Immature natural killer cell (primary cell): ENCODE data around the gene ZNF211. TPM values are rescaled to one million over a fixed set of nuclear protein-coding genes. Genes with fewer than 3 reads are reported as not detected.

ENCODE experiments used
- DNase-seq, 3 donors: peaks; one replicate each; pipeline ENCODE4 v3.0.0; 2022; ENCODE audit warnings: mixed read lengths in 1 of 3
- H3K27ac Mint-ChIP-seq, 6 donors: one replicate each; pipeline ENCODE4 v1.8.0; 2020; ENCODE audit warnings: mixed read lengths in 6 of 6, mild to moderate bottlenecking in 5 of 6, inconsistent platforms in 4 of 6, moderate library complexity in 3 of 6
- H3K27me3 Mint-ChIP-seq, 3 donors: one replicate each; pipeline ENCODE4 v1.8.0; 2020 to 2021; ENCODE audit warnings: low read depth in 3 of 3, mild to moderate bottlenecking in 3 of 3, mixed read lengths in 3 of 3, moderate library complexity in 3 of 3, inconsistent platforms in 1 of 3
- H3K36me3 Mint-ChIP-seq, 3 donors: one replicate each; pipeline ENCODE4 v1.8.0; 2020; ENCODE audit warnings: mixed read lengths in 3 of 3, inconsistent platforms in 2 of 3, mild to moderate bottlenecking in 2 of 3
- H3K4me1 Mint-ChIP-seq, 2 donors: one replicate each; pipeline ENCODE4 v1.8.0; 2020; ENCODE audit warnings: inconsistent platforms in 2 of 2, mild to moderate bottlenecking in 2 of 2, mixed read lengths in 2 of 2, moderate library complexity in 1 of 2
- H3K4me3 Mint-ChIP-seq, 5 donors: one replicate each; pipeline ENCODE4 v1.8.0; 2020; ENCODE audit warnings: mild to moderate bottlenecking in 5 of 5, mixed read lengths in 5 of 5, inconsistent platforms in 3 of 5, moderate library complexity in 3 of 5
- H3K9me3 Mint-ChIP-seq, 6 donors: one replicate each; pipeline ENCODE4 v1.8.0; 2020; ENCODE audit warnings: mild to moderate bottlenecking in 6 of 6, mixed read lengths in 6 of 6, inconsistent platforms in 4 of 6, moderate library complexity in 3 of 6
- polyA plus RNA-seq, 3 donors: library from polyadenylated mRNA; unstranded; fragments of 300-500 nt; fragmentation: Illumina TruSeq; gene quantifications; one replicate each; pipeline ENCODE4 v1.2.3, GENCODE V29; 2021

ZNF211 gene
- polyA plus RNA-seq, 3 donors from 2014 or later, result 10.2 to 26.4 (median 20.5) TPM

DNA sequence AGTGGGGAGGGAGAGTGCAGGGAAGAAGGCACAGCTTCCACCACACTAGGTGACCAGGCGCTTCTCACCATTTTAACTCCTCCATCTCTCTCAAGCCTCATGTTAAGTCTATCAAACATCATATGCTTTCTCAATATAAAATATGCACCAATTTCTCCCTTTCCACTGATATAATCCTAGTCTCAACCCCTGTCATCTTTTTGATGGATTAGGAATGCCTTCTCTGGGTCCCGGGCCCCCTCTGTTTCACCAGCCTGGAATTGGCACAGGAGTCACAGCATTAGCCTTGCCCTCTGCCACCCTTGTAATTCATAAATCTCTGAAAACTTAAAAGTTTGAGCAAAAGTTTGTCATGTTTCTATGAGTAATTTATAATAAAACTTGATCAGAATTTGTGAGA lies 35.7 kb downstream of the ZNF211 start, which contains the start of gene ZSCAN4:
ZSCAN4 (plus strand) TSS at position 301 of the 400 bp plus-strand sequence. CDS start 7,211 bp downstream, outside the sequence.
- Mint-ChIP-seq H3K4me1 (peaks cover 0 to 4% of the 10 kb centered on the region in 2 donors), H3K36me3 (peaks cover 0 to 3% (median 0%) of the 10 kb centered on the region in 3 donors), H3K27me3 (peaks cover 2 to 13% (median 11%) of the 10 kb centered on the region in 3 donors), H3K9me3 (peaks cover 0 to 6% (median under 1%) of the 10 kb centered on the region in 6 donors), H3K4me3 (no peak within 1 kb of the TSS), H3K27ac (no peak within 1 kb of the TSS)
- DNase-seq, result no peak

DNA sequence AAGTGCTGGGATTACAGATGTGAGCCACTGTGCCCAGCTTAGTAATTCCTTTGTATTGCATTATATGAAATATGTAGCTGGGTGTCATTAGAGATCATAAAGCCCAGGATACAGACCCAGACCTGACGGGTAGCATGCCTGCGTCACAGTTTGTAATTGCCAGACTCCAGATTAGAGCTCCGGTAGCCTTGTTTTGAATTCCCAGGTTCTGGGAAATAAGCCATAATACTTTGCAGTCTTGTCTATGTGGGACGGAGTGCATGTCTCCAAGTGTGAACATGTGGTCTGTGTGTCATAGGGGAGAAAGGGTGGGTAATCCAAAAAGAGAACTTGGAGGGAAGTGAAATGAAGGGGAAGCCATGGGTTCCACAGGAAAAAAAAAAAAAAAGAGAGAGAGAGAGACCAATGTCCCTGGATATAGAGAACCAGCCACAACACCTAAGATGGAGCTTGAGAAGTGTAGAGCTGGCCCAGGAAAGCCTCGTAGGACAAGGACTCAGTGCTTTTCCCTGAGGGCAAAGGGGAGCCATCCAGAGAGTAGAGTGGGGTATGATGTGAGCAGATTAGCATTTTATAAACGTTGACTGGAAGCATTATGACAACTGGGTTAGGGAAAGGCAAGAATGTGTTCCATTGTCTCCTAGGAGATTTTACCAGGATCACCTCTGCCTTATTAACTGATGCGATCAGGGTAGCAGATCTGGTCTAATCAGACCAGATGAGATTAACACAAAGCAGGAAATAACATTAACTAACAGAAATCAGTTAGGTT lies 38.3 kb downstream of the ZNF211 start:
- no peak for DNase-seq
- Mint-ChIP-seq H3K27ac (no peak overlapping the region), H3K36me3 (peaks cover 0 to 4% (median 3%) of the 10 kb centered on the region in 3 donors), H3K4me3 (no peak overlapping the region), H3K4me1 (no peaks in the 10 kb centered on the region), H3K27me3 (peaks cover 0 to 13% (median 8%) of the 10 kb centered on the region in 3 donors), H3K9me3 (peaks cover 0 to 16% (median 5%) of the 10 kb centered on the region in 6 donors)

- Mint-ChIP-seq H3K9me3 (peaks cover 0 to 16% (median 8%) of the 10 kb centered on the region in 6 donors), H3K27ac (no peak overlapping the region), H3K4me1 (no peaks in the 10 kb centered on the region), H3K4me3 (no peak overlapping the region), H3K27me3 (peaks cover 0 to 8% (median 5%) of the 10 kb centered on the region in 3 donors), H3K36me3 (peaks cover 0 to 5% (median 0%) of the 10 kb centered on the region in 3 donors)
- no peak for DNase-seq
These were observed 39.5 kb downstream of the ZNF211 start for GRCh38 chr19:57672466-57672865.

DNA sequence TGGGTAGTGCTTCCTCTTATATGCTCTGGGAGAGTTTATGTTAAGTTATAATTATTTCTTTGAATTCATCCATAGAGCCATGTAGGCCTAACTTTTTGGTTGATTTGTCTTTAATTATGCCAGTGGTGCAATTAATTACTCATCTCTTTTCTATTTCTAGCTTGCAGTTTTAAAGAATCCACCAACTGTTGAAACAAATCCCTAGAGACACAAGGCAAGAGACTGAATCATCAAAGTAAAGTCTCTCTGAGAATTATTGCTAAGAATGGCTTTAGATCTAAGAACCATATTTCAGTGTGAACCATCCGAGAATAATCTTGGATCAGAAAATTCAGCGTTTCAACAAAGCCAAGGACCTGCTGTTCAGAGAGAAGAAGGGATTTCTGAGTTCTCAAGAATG lies 42.9 kb downstream of the ZNF211 start:
- Mint-ChIP-seq H3K27me3 (peaks cover 3 to 8% (median 7%) of the 10 kb centered on the region in 3 donors), H3K27ac (no peak overlapping the region), H3K4me3 (no peak overlapping the region), H3K36me3 (peaks cover 0 to 5% (median 3%) of the 10 kb centered on the region in 3 donors), H3K9me3 (peaks cover 0 to 40% (median 9%) of the 10 kb centered on the region in 6 donors), H3K4me1 (peaks cover 2 to 20% of the 10 kb centered on the region in 2 donors)
- no peak for DNase-seq

DNA sequence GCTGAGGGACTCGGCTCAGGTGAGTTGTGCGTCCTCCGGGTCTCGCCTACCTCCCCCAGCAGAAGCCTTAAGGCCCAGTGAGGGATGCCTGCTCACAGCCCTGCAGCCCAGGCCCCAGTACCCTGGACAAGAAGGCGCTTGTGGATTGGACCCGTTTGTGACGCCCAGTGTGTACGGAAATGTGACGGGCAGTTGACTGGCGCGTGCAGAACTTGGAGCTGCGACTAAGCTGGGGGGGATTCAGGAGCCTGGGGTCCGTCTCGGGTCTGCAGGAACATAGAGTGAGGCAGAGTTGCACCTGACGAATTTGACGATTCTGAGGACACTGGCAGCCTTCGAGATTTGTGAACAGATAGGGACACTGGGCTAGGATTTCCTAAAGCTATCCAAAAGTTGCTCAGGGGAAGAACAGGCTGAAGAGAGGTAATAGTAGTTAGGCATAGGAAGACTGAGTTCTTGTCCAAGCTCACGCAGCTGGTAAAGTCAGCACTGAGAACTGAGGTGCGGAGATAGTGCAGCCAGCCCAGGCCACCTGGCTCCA lies 49.3 kb downstream of the ZNF211 start:
- peaks cover 44 to 84% (median 61%) of the 10 kb centered on the region in 6 donors for H3K9me3 Mint-ChIP-seq
- DNase-seq, result no peak
- peaks cover 49 to 57% (median 54%) of the 10 kb centered on the region in 3 donors for H3K36me3 Mint-ChIP-seq
- peak overlapping the region; percentile 97 to 98 (median 98) for H3K4me3 Mint-ChIP-seq
- H3K4me1 Mint-ChIP-seq, result peaks cover 41 to 73% of the 10 kb centered on the region in 2 donors
- H3K27ac Mint-ChIP-seq, result peak overlapping the region; percentile 81 to 95 (median 92)
- peaks cover 12 to 13% (median 12%) of the 10 kb centered on the region in 3 donors for H3K27me3 Mint-ChIP-seq

GRCh38 chr19:57686727-57687126 lies 53.8 kb downstream of the ZNF211 start:
- H3K27ac Mint-ChIP-seq, result no peak overlapping the region
- H3K4me1 Mint-ChIP-seq, result peaks cover 35 to 48% of the 10 kb centered on the region in 2 donors
- peaks cover 4 to 12% (median 5%) of the 10 kb centered on the region in 3 donors for H3K27me3 Mint-ChIP-seq
- no peak for DNase-seq
- no peak overlapping the region for H3K4me3 Mint-ChIP-seq
- H3K36me3 Mint-ChIP-seq, result peaks cover 66 to 79% (median 69%) of the 10 kb centered on the region in 3 donors
- H3K9me3 Mint-ChIP-seq, result peaks cover 60 to 99% (median 84%) of the 10 kb centered on the region in 6 donors

DNA sequence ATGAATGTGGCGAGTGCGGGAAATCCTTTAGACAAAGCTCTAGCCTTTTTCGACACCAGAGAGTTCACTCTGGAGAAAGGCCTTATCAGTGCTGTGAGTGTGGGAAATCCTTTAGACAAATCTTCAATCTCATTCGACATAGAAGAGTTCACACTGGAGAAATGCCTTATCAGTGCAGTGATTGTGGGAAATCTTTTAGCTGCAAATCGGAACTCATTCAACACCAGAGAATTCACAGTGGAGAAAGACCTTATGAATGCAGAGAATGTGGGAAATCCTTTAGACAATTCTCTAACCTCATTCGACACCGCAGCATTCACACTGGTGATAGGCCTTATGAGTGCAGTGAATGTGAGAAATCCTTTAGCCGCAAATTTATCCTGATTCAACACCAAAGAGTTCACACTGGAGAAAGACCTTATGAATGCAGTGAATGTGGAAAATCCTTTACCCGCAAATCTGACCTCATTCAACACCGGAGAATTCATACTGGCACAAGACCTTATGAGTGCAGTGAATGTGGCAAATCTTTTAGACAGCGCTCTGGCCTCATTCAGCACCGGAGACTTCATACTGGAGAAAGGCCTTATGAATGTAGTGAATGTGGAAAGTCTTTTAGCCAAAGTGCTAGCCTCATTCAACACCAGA lies 54.5 kb downstream of the ZNF211 start:
- Mint-ChIP-seq H3K4me3 (no peak overlapping the region), H3K27ac (no peak overlapping the region), H3K9me3 (peaks cover 57 to 99% (median 78%) of the 10 kb centered on the region in 6 donors), H3K36me3 (peaks cover 63 to 73% (median 64%) of the 10 kb centered on the region in 3 donors), H3K4me1 (peaks cover 27 to 40% of the 10 kb centered on the region in 2 donors), H3K27me3 (peaks cover 0 to 10% (median 1%) of the 10 kb centered on the region in 3 donors)
- no peak for DNase-seq

- peaks cover 56 to 66% (median 63%) of the 10 kb centered on the region in 3 donors for H3K36me3 Mint-ChIP-seq
- H3K9me3 Mint-ChIP-seq, result peaks cover 52 to 99% (median 75%) of the 10 kb centered on the region in 6 donors
- H3K4me1 Mint-ChIP-seq, result peaks cover 20 to 33% of the 10 kb centered on the region in 2 donors
- no peak for DNase-seq
- H3K27ac Mint-ChIP-seq, result no peak overlapping the region
- peaks cover 0 to 12% (median 1%) of the 10 kb centered on the region in 3 donors for H3K27me3 Mint-ChIP-seq
- H3K4me3 Mint-ChIP-seq, result no peak overlapping the region
These were observed 55.2 kb downstream of the ZNF211 start for GRCh38 chr19:57688011-57688763.

DNA sequence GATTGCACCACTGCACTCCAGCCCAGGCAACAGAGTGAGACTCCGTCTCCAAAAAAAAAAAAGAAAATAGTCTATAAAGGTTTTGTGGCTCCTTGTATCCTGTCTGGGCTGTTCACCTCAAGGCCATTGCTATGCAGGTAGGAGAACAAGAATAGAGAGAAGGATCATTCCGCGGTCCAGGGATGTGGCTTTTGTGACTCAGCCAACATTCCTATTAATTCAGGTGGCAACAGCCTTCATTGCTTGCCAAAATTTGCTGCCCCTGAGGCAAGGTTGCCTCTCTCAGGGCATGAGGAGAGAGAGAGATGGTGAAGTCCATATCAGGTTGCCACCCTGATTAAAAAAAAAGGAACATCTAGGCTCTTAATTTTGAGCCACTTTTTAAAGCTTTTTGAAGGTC lies 56.8 kb downstream of the ZNF211 start:
- H3K27me3 Mint-ChIP-seq, result peaks cover 0 to 12% (median 3%) of the 10 kb centered on the region in 3 donors
- H3K9me3 Mint-ChIP-seq, result peaks cover 38 to 99% (median 67%) of the 10 kb centered on the region in 6 donors
- H3K4me1 Mint-ChIP-seq, result peaks cover 8 to 18% of the 10 kb centered on the region in 2 donors
- H3K27ac Mint-ChIP-seq, result no peak overlapping the region
- peaks cover 43 to 56% (median 50%) of the 10 kb centered on the region in 3 donors for H3K36me3 Mint-ChIP-seq
- no peak for DNase-seq
- H3K4me3 Mint-ChIP-seq, result no peak overlapping the region

Other genes with a start within 250 kb of the ZNF211 start
- 10 to 100 TPM; 13.4 to 16.1 (median 15.9) TPM for gene ZNF548, start 243.3 kb upstream of the ZNF211 start, polyA plus RNA-seq
- 1 to 10 TPM; 4.2 to 5.4 (median 4.3) TPM for gene ZNF17, start 222.0 kb upstream of the ZNF211 start, polyA plus RNA-seq
- 10 to 100 TPM in 2 of 3 donors, 1 to 10 TPM in 1; 4.1 to 41.0 (median 27.0) TPM for gene ZNF749, start 197.8 kb upstream of the ZNF211 start, polyA plus RNA-seq
- gene VN1R1, start 176.0 kb upstream of the ZNF211 start, polyA plus RNA-seq, result not detected
- gene ZNF772, start 155.6 kb upstream of the ZNF211 start, polyA plus RNA-seq, result 1 to 10 TPM in 2 of 3 donors, not detected in 1; 2.2 to 2.3 TPM
- gene ZNF419, start 145.4 kb upstream of the ZNF211 start, polyA plus RNA-seq, result 1 to 10 TPM; 1.4 to 5.8 (median 2.1) TPM
- gene ZNF773, start 133.2 kb upstream of the ZNF211 start, polyA plus RNA-seq, result 10 to 100 TPM in 1 of 3 donors, 1 to 10 TPM in 2; 3.1 to 14.1 (median 3.3) TPM
- gene ZNF549, start 105.8 kb upstream of the ZNF211 start, polyA plus RNA-seq, result 1 to 10 TPM; 3.1 to 7.1 (median 6.9) TPM
- 1 to 10 TPM; 1.5 to 7.9 (median 5.3) TPM for gene ZNF550, start 73.3 kb upstream of the ZNF211 start, polyA plus RNA-seq
- gene ZNF416, start 54.3 kb upstream of the ZNF211 start, polyA plus RNA-seq, result 1 to 10 TPM; 3.2 to 6.2 (median 4.1) TPM
- gene ZIK1, start 49.0 kb upstream of the ZNF211 start, polyA plus RNA-seq, result 1 to 10 TPM; 4.0 to 8.9 (median 5.5) TPM
- 1 to 10 TPM; 2.9 to 8.0 (median 5.2) TPM for gene ZNF530, start 33.3 kb upstream of the ZNF211 start, polyA plus RNA-seq
- gene ZNF134, start 18.9 kb upstream of the ZNF211 start, polyA plus RNA-seq, result 10 to 100 TPM; 12.8 to 13.9 (median 13.1) TPM
- gene ZSCAN4, start 35.8 kb downstream of the ZNF211 start, polyA plus RNA-seq, result under 1 TPM in 1 of 3 donors, not detected in 2; 0.27 TPM
- 1 to 10 TPM; 5.6 to 6.9 (median 6.0) TPM for gene ZNF551, start 48.8 kb downstream of the ZNF211 start, polyA plus RNA-seq
- 1 to 10 TPM; 1.6 to 4.2 (median 3.2) TPM for gene ZNF154, start 76.0 kb downstream of the ZNF211 start, polyA plus RNA-seq
- gene ZNF671, start 94.5 kb downstream of the ZNF211 start, polyA plus RNA-seq, result 10 to 100 TPM; 13.5 to 21.8 (median 18.0) TPM
- 1 to 10 TPM; 5.0 to 7.3 (median 5.9) TPM for gene ZNF776, start 113.6 kb downstream of the ZNF211 start, polyA plus RNA-seq
- 10 to 100 TPM in 2 of 3 donors, 1 to 10 TPM in 1; 8.1 to 14.6 (median 10.4) TPM for gene ZNF586, start 136.5 kb downstream of the ZNF211 start, polyA plus RNA-seq
- 1 to 10 TPM; 4.4 to 6.7 (median 5.2) TPM for gene ZNF552, start 181.7 kb downstream of the ZNF211 start, polyA plus RNA-seq
- 1 to 10 TPM in 2 of 3 donors, not detected in 1; 1.3 to 1.4 TPM for gene ZNF587B, start 197.1 kb downstream of the ZNF211 start, polyA plus RNA-seq
- gene ZNF587, start 216.7 kb downstream of the ZNF211 start, polyA plus RNA-seq, result 1 to 10 TPM in 2 of 3 donors, not detected in 1; 1.9 to 8.1 TPM